Ascending aorta (tissue), 2 donors: ENCODE results near the gene VWA7. TPM values are rescaled to one million over a fixed set of nuclear protein-coding genes. Genes with fewer than 3 reads are reported as not detected.
A peak's percentile ranks its signal among the peaks of the same experiment; 100 is the strongest.
"Not testable (repeated sequence)": the region's sequence is repeated elsewhere in the genome, so short reads cannot be mapped to it uniquely, and the experiment has no call there.

Experiments
- DNase-seq, 2 donors: peaks; one replicate each; pipeline ENCODE4 v3.0.0-alpha.2; 2019; ENCODE audit warnings: low spot score in 2 of 2
- H3K27ac ChIP-seq, 2 donors: fragments of 200-600 bp; sonication (generic); one replicate each; pipeline ENCODE4 v1.5.1; 2016 to 2017; ENCODE audit warnings: mild to moderate bottlenecking in 1 of 2
- H3K27me3 ChIP-seq: fragments of 200-600 bp; sonication (generic); one replicate; pipeline ENCODE4 v1.5.1; 2017
- H3K36me3 ChIP-seq, 2 donors: fragments of 200-600 bp; sonication (generic); one replicate each; pipeline ENCODE4 v1.5.1; 2016
- H3K4me1 ChIP-seq, 2 donors: fragments of 200-600 bp; sonication (generic); one replicate each; pipeline ENCODE4 v1.5.1; 2016 to 2017; ENCODE audit warnings: mild to moderate bottlenecking in 1 of 2
- H3K4me3 ChIP-seq, 2 donors: fragments of 200-600 bp; sonication (generic); one replicate each; pipeline ENCODE4 v1.5.1; 2016 to 2017; ENCODE audit warnings: mild to moderate bottlenecking in 1 of 2
- H3K9me3 ChIP-seq, 2 donors: fragments of 200-600 bp; sonication (generic); one replicate each; pipeline ENCODE4 v1.5.1; 2016
- CTCF ChIP-seq, 3 experiments: fragments of 200-600 bp in 2 of 3; fragments of 450-650 bp in 1 of 3; sonication (generic) in 2 of 3; IDR thresholded peaks; one replicate each; pipeline ENCODE4 v1.5.1; 2016 to 2019; ENCODE audit warnings: antibody characterized with exemption in 3 of 3, mild to moderate bottlenecking in 1 of 3, moderate library complexity in 1 of 3
- intact Hi-C: fragments of 100-400 bp; cut with DNase I; formaldehyde crosslinking; loops from one replicate; pipeline ENCODE4 v1.15.1; 2023
- total RNA-seq: library from RNA; depleted of rRNA; stranded (reverse); fragments of >200 nt; gene quantifications from one replicate; pipeline ENCODE4 v1.1.0, GENCODE V29; 2016

Gene VWA7
- total RNA-seq: not detected

- H3K36me3 ChIP-seq: peaks cover 32 to 39% of the 10 kb centered on the region in 2 donors
- H3K4me3 ChIP-seq: no peak within 1 kb of the TSS
- intact Hi-C loops: no loop called here
- peaks cover 0 to 6% of the 10 kb centered on the region in 2 donors for H3K4me1 ChIP-seq
- TF ChIP-seq CTCF (IDR thresholded peaks at IDR 0.05): no peak
- H3K27me3 ChIP-seq: no peaks in the 10 kb centered on the region
- peak in 1 of 2 donors; percentile 73 for DNase-seq
- no peak within 1 kb of the TSS for H3K27ac ChIP-seq
- H3K9me3 ChIP-seq: no peaks in the 10 kb centered on the region
Observed at GRCh38 chr6:31776989-31777666, at the start of gene VWA7. Gene VWA7 (minus strand): TSS chr6:31777328. CDS start chr6:31776779, 549 bp downstream.

- H3K27me3 ChIP-seq: no peaks in the 10 kb centered on the region
- peak in 1 of 2 donors; percentile 94 for DNase-seq
- H3K36me3 ChIP-seq: no peaks in the 10 kb centered on the region
- H3K4me3 ChIP-seq: peak overlapping the region; percentile 3 to 90
- H3K9me3 ChIP-seq: no peaks in the 10 kb centered on the region
- H3K4me1 ChIP-seq: peaks cover 19 to 34% of the 10 kb centered on the region in 2 donors
- H3K27ac ChIP-seq: peak overlapping the region; percentile 91 to 93
- no peak for TF ChIP-seq CTCF (IDR thresholded peaks at IDR 0.05)
- intact Hi-C loops: loop anchor here (2.0 kb wide), 2 partner anchors 30 to 92 kb away; no protein-coding TSS in a partner anchor
Observed at GRCh38 chr6:31826793-31827285, 49.7 kb upstream of the VWA7 start.

- H3K27ac ChIP-seq: peak overlapping the region; percentile 93 to 96
- TF ChIP-seq CTCF (IDR thresholded peaks at IDR 0.05): no peak
- H3K27me3 ChIP-seq: no peaks in the 10 kb centered on the region
- no peak for DNase-seq
- H3K4me1 ChIP-seq: peaks cover 15 to 30% of the 10 kb centered on the region in 2 donors
- no peaks in the 10 kb centered on the region for H3K36me3 ChIP-seq
- intact Hi-C loops: no loop called here
- H3K4me3 ChIP-seq: no peak overlapping the region
- H3K9me3 ChIP-seq: no peaks in the 10 kb centered on the region
Observed at GRCh38 chr6:31825553-31825952, 48.4 kb upstream of the VWA7 start.

- H3K36me3 ChIP-seq, H3K4me3 ChIP-seq, H3K27me3 ChIP-seq, H3K9me3 ChIP-seq, DNase-seq, intact Hi-C loops: not testable (repeated sequence)
- Histone ChIP-seq H3K4me1 (peaks cover 15 to 45% of the 10 kb centered on the region in 2 donors), H3K27ac (peak overlapping the region; percentile 96 to 99)
Observed at GRCh38 chr6:31823592-31824196, 46.6 kb upstream of the VWA7 start.

GRCh38 chr6:31822036-31822821 lies 45.1 kb upstream of the VWA7 start:
- Histone ChIP-seq H3K4me1 (peaks cover 18 to 46% of the 10 kb centered on the region in 2 donors), H3K27ac (peak overlapping the region; percentile 96 to 99), H3K27me3 (no peaks in the 10 kb centered on the region), H3K36me3 (no peaks in the 10 kb centered on the region), H3K9me3 (no peaks in the 10 kb centered on the region), H3K4me3 (peak overlapping the region; percentile 69 to 75)
- TF ChIP-seq CTCF (IDR thresholded peaks at IDR 0.05): no peak
- peak; percentile 83 to 97 for DNase-seq
- intact Hi-C loops: no loop called here
